DOHH2 (cell line): ENCODE data around the gene EIF2B2.

ENCODE experiments used
- H3F3A ChIP-seq: fragments of 200-600 bp; sonication (generic), shearing (Covaris generic); 2 replicates; pipeline ENCODE4 v1.6.0; 2016; ENCODE audit warnings: antibody characterized with exemption, mild to moderate bottlenecking; ENCODE audit not compliant: control insufficient read depth, insufficient read depth
- H3K27ac ChIP-seq: fragments of 200-600 bp; sonication (generic); 2 replicates; pipeline ENCODE4 v1.5.1; 2014; ENCODE audit warnings: low read depth, mild to moderate bottlenecking, low read length, moderate library complexity
- H3K27me3 ChIP-seq: fragments of 200-600 bp; sonication (generic); 2 replicates; pipeline ENCODE4 v1.6.1; 2014; ENCODE audit warnings: mild to moderate bottlenecking, low read length, mixed read lengths; ENCODE audit not compliant: control insufficient read depth
- H3K36me3 ChIP-seq: fragments of 200-600 bp; sonication (generic); 2 replicates; pipeline ENCODE4 v1.6.1; 2014; ENCODE audit warnings: mild to moderate bottlenecking, low read length, moderate library complexity, mixed read lengths; ENCODE audit not compliant: control insufficient read depth
- H3K4me1 ChIP-seq: fragments of 200-600 bp; sonication (generic); 2 replicates; pipeline ENCODE4 v1.6.1; 2014; ENCODE audit warnings: mild to moderate bottlenecking, low read length, mixed read lengths; ENCODE audit not compliant: control insufficient read depth
- H3K4me2 ChIP-seq: fragments of 200-600 bp; sonication (generic); 2 replicates; pipeline ENCODE4 v1.6.0; 2014; ENCODE audit warnings: mild to moderate bottlenecking, low read length, moderate library complexity
- H3K4me3 ChIP-seq: fragments of 200-600 bp; sonication (generic); 2 replicates; pipeline ENCODE4 v1.5.1; 2014; ENCODE audit warnings: mild to moderate bottlenecking, low read length, mixed read lengths
- H3K79me2 ChIP-seq: fragments of 200-600 bp; sonication (generic); 2 replicates; pipeline ENCODE4 v1.6.1; 2014; ENCODE audit warnings: mild to moderate bottlenecking, low read length, mixed read lengths; ENCODE audit not compliant: control insufficient read depth
- H3K9me2 ChIP-seq: fragments of 200-600 bp; sonication (generic); replicated peaks from 2 replicates; pipeline ENCODE4 v1.6.1; 2014; ENCODE audit warnings: mild to moderate bottlenecking, low read length, mixed read lengths; ENCODE audit not compliant: control insufficient read depth
- H3K9me3 ChIP-seq: fragments of 200-600 bp; sonication (generic); 2 replicates; pipeline ENCODE4 v1.6.1; 2014; ENCODE audit warnings: antibody characterized with exemption, low read length, mixed read lengths; ENCODE audit not compliant: control insufficient read depth, insufficient read depth
- H4K20me1 ChIP-seq: fragments of 200-600 bp; sonication (generic); 2 replicates; pipeline ENCODE4 v1.6.0; 2014; ENCODE audit warnings: low read depth, mild to moderate bottlenecking, antibody characterized with exemption, low read length, moderate library complexity; ENCODE audit not compliant: control insufficient read depth, insufficient read depth
- EZH2phosphoT487 ChIP-seq: fragments of 200-600 bp; sonication (generic); IDR thresholded peaks from 2 replicates; pipeline ENCODE4 v1.6.1; 2017; ENCODE audit warnings: borderline replicate concordance, mild to moderate bottlenecking, antibody characterized with exemption, low read length, moderate library complexity, mixed read lengths
- TF ChIP-seq, protein P1 (sequence below): fragments of 200-600 bp; sonication (generic); IDR thresholded peaks from one replicate; pipeline ENCODE4 v1.5.1; 2014; ENCODE audit warnings: antibody characterized with exemption, mild to moderate bottlenecking, low read depth, low read length; ENCODE audit not compliant: poor library complexity, severe bottlenecking

Gene EIF2B2

DNA sequence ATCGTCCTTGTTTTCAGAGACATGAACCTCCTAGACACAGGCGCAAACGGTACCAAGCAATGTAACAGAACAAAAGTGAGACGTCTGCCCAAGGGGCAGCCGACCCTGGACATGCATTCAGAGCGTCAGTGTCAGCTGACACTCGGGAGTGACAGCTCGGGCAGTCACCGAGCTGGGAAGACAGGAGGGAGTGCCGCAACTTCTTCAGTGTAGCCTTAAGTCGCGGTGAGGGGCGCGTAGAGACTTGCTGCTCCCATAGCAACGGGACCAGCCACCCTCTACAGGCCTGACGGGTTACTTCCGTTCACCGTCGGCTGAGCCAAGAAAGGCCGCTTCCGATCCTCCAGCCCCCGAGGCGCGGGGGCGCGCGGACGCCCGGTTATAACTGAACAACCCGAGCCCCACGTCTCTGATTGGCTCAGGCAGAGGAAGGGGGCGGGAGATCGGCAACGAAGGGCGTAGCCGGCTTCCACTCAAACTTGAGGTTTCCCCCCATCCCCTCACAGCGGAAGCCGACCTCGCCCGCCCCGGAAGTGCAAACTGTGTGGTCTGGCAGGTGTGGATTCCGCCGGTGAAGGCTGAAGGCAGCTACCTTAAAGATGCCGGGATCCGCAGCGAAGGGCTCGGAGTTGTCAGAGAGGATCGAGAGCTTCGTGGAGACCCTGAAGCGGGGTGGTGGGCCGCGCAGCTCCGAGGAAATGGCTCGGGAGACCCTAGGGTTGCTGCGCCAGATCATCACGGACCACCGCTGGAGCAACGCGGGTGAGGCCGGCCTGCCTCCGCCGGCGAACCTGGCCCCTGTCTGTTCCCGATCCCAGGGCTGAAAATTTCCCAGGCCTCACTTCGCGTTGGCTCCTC lies at the start of gene EIF2B2:
Gene EIF2B2, plus strand, starts transcription at position 530 of the 858 bp plus-strand sequence. Its CDS starts 70 bp downstream, at position 600.
- Histone ChIP-seq H3K9me3 (0 out of 2 replicates have a peak, but pooled peaks cover 4% of the 10 kb centered on the region), H3K36me3 (peaks cover 46% of the 10 kb centered on the region), H3K79me2 (peaks cover 22% of the 10 kb centered on the region), H3K27ac (peak within 1 kb of the TSS; percentile 20; the same call in 1 of the 2 replicates), H3K4me3 (peak within 1 kb of the TSS; percentile 93), H3K27me3 (no peaks in the 10 kb centered on the region), H4K20me1 (no peaks in the 10 kb centered on the region), H3K9me2 (no peaks in the 10 kb centered on the region), H3K4me2 (peak within 1 kb of the TSS; percentile 94), H3F3A (no peaks in the 10 kb centered on the region), H3K4me1 (peaks cover 17% of the 10 kb centered on the region)
- TF ChIP-seq, protein P1, sequence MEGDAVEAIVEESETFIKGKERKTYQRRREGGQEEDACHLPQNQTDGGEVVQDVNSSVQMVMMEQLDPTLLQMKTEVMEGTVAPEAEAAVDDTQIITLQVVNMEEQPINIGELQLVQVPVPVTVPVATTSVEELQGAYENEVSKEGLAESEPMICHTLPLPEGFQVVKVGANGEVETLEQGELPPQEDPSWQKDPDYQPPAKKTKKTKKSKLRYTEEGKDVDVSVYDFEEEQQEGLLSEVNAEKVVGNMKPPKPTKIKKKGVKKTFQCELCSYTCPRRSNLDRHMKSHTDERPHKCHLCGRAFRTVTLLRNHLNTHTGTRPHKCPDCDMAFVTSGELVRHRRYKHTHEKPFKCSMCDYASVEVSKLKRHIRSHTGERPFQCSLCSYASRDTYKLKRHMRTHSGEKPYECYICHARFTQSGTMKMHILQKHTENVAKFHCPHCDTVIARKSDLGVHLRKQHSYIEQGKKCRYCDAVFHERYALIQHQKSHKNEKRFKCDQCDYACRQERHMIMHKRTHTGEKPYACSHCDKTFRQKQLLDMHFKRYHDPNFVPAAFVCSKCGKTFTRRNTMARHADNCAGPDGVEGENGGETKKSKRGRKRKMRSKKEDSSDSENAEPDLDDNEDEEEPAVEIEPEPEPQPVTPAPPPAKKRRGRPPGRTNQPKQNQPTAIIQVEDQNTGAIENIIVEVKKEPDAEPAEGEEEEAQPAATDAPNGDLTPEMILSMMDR = no peak
- TF ChIP-seq EZH2phosphoT487 = no peak

DNA sequence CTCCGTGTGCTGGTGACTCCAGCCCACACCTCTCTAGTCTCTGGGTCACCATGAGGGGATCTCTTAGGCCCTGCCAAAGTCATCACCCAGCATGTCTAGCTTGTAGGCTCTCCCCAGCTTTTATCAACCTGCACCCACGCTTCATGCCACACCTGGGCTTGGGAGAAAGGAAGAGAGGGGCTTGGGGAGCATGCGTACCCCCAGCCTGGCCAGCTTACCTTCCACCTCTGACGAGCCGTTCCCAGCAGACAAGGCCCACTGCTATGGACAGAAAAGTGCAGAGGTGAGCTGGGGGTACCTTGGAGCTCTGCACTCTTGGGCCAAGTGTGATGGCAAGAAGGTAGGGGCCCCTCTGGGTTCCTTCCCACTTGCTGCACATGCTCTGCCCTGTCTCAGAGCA lies 49.0 kb upstream of the EIF2B2 start:
- TF ChIP-seq, protein P1 = no peak
- TF ChIP-seq EZH2phosphoT487 = no peak
- Histone ChIP-seq H3K27me3 (peaks cover 9% of the 10 kb centered on the region), H3K79me2 (no peaks in the 10 kb centered on the region), H4K20me1 (no peaks in the 10 kb centered on the region), H3K9me3 (no peaks in the 10 kb centered on the region), H3K36me3 (no peaks in the 10 kb centered on the region), H3K4me2 (no peak overlapping the region), H3F3A (no peaks in the 10 kb centered on the region), H3K9me2 (no peaks in the 10 kb centered on the region), H3K4me3 (no peak overlapping the region), H3K4me1 (peaks cover 6% of the 10 kb centered on the region; the same call in 1 of the 2 replicates), H3K27ac (no peak overlapping the region)

DNA sequence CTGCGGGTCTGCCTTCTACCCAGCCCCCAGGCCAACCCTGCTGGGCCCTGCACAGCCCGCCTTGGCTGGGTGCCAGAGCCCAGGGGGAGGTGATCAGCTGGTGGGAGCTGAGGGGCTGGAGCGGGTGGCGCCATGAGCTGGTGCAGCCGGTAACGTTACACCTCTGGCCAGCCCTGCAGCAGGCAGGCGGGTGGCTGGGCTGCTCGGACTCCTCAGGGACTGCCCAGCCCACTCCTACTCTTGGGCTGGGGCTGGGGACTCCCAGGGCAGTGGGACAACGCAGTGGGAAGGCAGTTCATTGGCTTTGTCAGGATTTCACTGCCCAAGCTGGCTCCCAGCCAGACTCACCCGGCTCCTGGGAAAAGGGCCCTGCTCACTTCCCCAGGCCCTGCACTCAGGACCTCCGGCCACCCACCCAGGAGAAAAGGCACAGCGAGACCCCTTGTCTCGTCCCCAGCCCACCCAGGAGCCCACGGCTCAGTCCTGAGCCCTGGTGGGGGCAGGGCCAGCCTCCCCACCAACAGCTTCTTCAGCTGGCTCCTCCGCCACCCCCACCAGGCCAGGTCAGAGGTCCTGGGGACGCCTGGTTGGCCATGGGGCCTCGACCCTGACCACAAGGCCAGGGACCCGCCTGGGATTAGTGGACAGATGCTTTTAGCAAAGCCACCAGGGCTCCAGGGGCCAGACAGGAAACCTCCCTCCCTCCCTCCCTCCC lies 48.3 kb upstream of the EIF2B2 start:
- Histone ChIP-seq H3K4me2 (peak overlapping the region; percentile 64), H3K4me3 (no peak overlapping the region)

More for the DNA sequence above, 48.3 kb upstream of the EIF2B2 start:
- H3F3A ChIP-seq = no peaks in the 10 kb centered on the region
- no peaks in the 10 kb centered on the region for H3K79me2 ChIP-seq
- TF ChIP-seq EZH2phosphoT487 = no peak
- TF ChIP-seq, protein P1 = no peak
- H3K9me2 ChIP-seq = no peaks in the 10 kb centered on the region
- no peaks in the 10 kb centered on the region for H3K36me3 ChIP-seq
- H3K27me3 ChIP-seq = peaks cover 9% of the 10 kb centered on the region
- no peak overlapping the region for H3K27ac ChIP-seq
- no peaks in the 10 kb centered on the region for H3K9me3 ChIP-seq
- H3K4me1 ChIP-seq = peaks cover 6% of the 10 kb centered on the region; the same call in 1 of the 2 replicates
- H4K20me1 ChIP-seq = no peaks in the 10 kb centered on the region
